Thoracic aorta (tissue), 2 donors: Measurements from ENCODE around the gene OR4D5. TPM values are rescaled to one million over a fixed set of nuclear protein-coding genes. Genes with fewer than 3 reads are reported as not detected.

Source experiments
- ATAC-seq: fragments of 150-250 bp; one replicate; pipeline ENCODE4 v1.8.0; 2017; ENCODE audit warnings: low read depth; ENCODE audit not compliant: insufficient number of reproducible peaks, low FRiP score
- DNase-seq: peaks from one replicate; pipeline ENCODE4 v3.0.0-alpha.2; 2020; ENCODE audit warnings: low spot score
- H3K27ac ChIP-seq, 2 donors: fragments of 200-600 bp; sonication (generic); 1 replicate in 1 of 2; 2 replicates in 1 of 2; pipeline ENCODE4 v1.5.1; 2016; ENCODE audit warnings: mild to moderate bottlenecking in 2 of 2, moderate library complexity in 2 of 2
- H3K27me3 ChIP-seq: fragments of 200-600 bp; sonication (generic); replicated peaks from 2 replicates; pipeline ENCODE4 v1.6.0; 2016; ENCODE audit warnings: mild to moderate bottlenecking; ENCODE audit not compliant: insufficient read depth
- H3K36me3 ChIP-seq: fragments of 200-600 bp; sonication (generic); one replicate; pipeline ENCODE4 v1.5.1; 2016
- H3K4me1 ChIP-seq, 2 donors: fragments of 200-600 bp; sonication (generic); 1 replicate in 1 of 2; 2 replicates in 1 of 2; pipeline versions ENCODE4 v1.5.1 to v1.6.0; 2016; ENCODE audit warnings: low read depth in 2 of 2, mild to moderate bottlenecking in 1 of 2; ENCODE audit not compliant: control insufficient read depth in 1 of 2
- H3K4me3 ChIP-seq: fragments of 200-600 bp; sonication (generic); 2 replicates; pipeline ENCODE4 v1.5.1; 2016; ENCODE audit warnings: mild to moderate bottlenecking
- H3K9me3 ChIP-seq: fragments of 200-600 bp; sonication (generic); 2 replicates; pipeline ENCODE4 v1.5.1; 2016
- CTCF ChIP-seq: fragments of 200-600 bp; sonication (generic); IDR thresholded peaks from one replicate; pipeline ENCODE4 v1.5.1; 2019; ENCODE audit warnings: antibody characterized with exemption
- total RNA-seq, 2 donors: library from RNA; depleted of rRNA; stranded (reverse); fragments of >200 nt; gene quantifications; one replicate each; pipeline versions ENCODE4 v1.1.0 to v1.2.3, GENCODE V29; 2016

The OR4D5 gene
- total RNA-seq, 2 donors from 2014 or later: not detected

DNA sequence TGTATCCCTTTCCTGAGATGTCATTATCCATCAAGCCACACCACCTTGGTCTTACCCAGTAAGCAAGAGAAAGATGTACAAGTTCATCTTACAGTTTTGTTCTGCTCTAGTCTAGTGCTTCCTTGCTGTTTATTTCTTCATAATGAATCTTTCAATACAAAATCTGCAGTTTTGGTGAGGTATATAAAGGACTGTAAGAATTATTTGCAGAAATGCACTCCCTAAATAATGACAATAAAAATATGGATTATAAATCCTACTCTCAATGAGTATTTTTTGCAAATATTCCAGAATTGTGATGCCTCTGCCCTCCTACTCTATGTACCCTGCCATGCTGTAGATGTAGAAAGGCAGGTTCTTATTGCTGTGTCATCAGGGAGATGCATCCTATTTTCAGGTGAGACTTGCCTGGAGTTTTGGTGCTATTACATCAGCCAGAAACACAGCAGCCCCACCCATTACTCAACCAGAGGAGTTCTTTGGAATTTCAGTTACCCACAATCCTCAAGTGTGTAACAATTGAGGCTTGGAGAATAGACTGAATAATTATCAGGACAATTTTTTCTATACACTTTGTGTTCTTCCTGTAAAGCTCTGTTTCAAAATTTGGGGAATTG, 38.4 kb downstream of the OR4D5 start, which contains the start of gene OR10S1:
Gene OR10S1, minus strand, starts transcription at position 51 of the 617 bp plus-strand sequence. CDS start 117 bp downstream, outside the sequence.
- H3K36me3 ChIP-seq: no peaks in the 10 kb centered on the region
- H3K4me1 ChIP-seq: no peaks in the 10 kb centered on the region
- ATAC-seq (no peak), DNase-seq (no peak)
- no peak for TF ChIP-seq CTCF
- H3K27ac ChIP-seq: no peak within 1 kb of the TSS
- no peaks in the 10 kb centered on the region for H3K27me3 ChIP-seq
- H3K4me3 ChIP-seq: no peak within 1 kb of the TSS
- H3K9me3 ChIP-seq: no peaks in the 10 kb centered on the region

- Histone ChIP-seq H3K27me3 (no peaks in the 10 kb centered on the region), H3K4me1 (no peaks in the 10 kb centered on the region), H3K4me3 (no peak overlapping the region), H3K27ac (no peak overlapping the region), H3K36me3 (no peaks in the 10 kb centered on the region), H3K9me3 (no peaks in the 10 kb centered on the region)
- no peak for TF ChIP-seq CTCF
- no peak for ATAC-seq
- DNase-seq: no peak
These were observed 39.9 kb downstream of the OR4D5 start for GRCh38 chr11:123979311-123979710.

Other genes with a start within 250 kb of the OR4D5 start
- gene ZNF202, start 198.0 kb upstream of the OR4D5 start, total RNA-seq: 10 to 100 TPM in 1 of 2 donors, 1 to 10 TPM in 1; 3.9 to 10.9 TPM
- not detected for gene OR6X1, start 185.1 kb upstream of the OR4D5 start, total RNA-seq
- not detected for gene OR6M1, start 133.3 kb upstream of the OR4D5 start, total RNA-seq
- not detected for gene TMEM225, start 53.9 kb upstream of the OR4D5 start, total RNA-seq
- gene OR8D4, start 37.5 kb upstream of the OR4D5 start, total RNA-seq: not detected
- gene OR6T1, start 4.2 kb downstream of the OR4D5 start, total RNA-seq: not detected
- gene OR10S1, start 38.2 kb downstream of the OR4D5 start, total RNA-seq: not detected
- not detected for gene OR10G6, start 55.5 kb downstream of the OR4D5 start, total RNA-seq
- gene OR10G4, start 73.4 kb downstream of the OR4D5 start, total RNA-seq: not detected
- gene OR10G9, start 83.4 kb downstream of the OR4D5 start, total RNA-seq: not detected
- gene OR10G8, start 87.2 kb downstream of the OR4D5 start, total RNA-seq: not detected
- gene OR10G7, start 101.7 kb downstream of the OR4D5 start, total RNA-seq: not detected
- gene VWA5A, start 175.8 kb downstream of the OR4D5 start, total RNA-seq: 10 to 100 TPM; 32.8 to 44.4 TPM
- gene OR10D3, start 243.7 kb downstream of the OR4D5 start, total RNA-seq: not detected